Activated CD4-positive, alpha-beta T cell treated with anti-CD3 and anti-CD28 coated beads, Interleukin-2, Interleukin-4, amounts not matched to agents 100 ng/mL and 50 ng/mL, durations not matched to agents 16 hours and 8 hours (primary cell): ENCODE measurements around the gene PARVA.
"Not testable (repeated sequence)": the region's sequence is repeated elsewhere in the genome, so short reads cannot be mapped to it uniquely, and the experiment has no call there.

ENCODE experiments used
- DNase-seq: peaks from one replicate; pipeline ENCODE4 v3.0.0-alpha.2; 2020; ENCODE audit warnings: low spot score

The PARVA gene, protein sequence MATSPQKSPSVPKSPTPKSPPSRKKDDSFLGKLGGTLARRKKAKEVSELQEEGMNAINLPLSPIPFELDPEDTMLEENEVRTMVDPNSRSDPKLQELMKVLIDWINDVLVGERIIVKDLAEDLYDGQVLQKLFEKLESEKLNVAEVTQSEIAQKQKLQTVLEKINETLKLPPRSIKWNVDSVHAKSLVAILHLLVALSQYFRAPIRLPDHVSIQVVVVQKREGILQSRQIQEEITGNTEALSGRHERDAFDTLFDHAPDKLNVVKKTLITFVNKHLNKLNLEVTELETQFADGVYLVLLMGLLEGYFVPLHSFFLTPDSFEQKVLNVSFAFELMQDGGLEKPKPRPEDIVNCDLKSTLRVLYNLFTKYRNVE

DNA sequence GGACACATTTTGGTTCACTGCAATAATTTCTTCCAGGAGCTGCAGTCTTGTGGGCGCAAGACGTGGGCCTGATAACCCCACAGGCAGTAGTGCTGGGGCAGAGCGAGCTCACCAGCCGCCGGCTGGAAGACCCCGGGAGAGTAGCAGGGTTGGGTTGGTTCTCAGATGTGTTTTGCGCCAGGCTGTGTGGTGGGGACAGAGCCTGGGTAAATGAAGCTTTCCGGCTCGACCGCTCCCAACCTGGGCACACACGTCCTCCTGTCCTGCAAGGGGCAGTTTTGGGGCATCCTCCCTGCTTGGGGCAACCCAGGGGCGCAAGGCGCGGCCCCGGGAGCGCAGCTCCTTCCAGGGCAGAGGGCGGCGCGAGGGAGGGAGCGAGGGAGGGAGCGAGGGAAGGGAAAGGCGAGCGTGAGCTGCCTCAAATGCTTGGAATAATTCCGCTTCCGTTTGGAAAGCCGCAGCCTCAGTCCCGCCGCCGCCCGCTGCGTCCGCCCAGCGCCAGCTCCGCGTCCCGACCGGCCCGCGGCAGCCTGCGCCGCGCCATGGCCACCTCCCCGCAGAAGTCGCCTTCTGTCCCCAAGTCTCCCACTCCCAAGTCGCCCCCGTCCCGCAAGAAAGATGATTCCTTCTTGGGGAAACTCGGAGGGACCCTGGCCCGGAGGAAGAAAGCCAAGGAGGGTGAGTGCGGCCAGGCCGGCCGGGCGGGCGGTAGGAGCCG is at the start of gene PARVA:
TSS of gene PARVA (plus strand) at position 466 of the 718 bp plus-strand sequence. CDS start at position 543, 77 bp downstream.
- DNase-seq = no peak

DNA sequence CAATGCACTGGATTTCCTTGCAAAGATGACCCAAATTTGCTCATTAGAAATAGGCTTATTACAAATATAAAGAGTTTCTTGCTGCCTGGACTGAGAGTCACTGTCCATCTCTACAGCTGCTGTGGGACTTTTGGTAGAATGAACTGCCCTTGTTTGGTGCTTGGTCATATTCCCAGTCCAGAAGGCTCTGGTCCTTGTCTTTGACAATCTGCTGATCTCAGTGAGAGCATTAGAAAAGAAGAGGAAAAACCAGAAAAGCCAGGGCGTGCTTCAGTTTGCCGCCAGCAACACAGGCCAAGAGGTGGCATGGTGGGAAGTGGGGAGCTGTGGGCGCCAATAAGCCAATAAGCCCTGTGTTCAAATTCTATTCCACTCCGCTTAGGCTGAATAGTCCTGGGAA is 48.2 kb upstream of the PARVA start:
- DNase-seq = no peak

DNA sequence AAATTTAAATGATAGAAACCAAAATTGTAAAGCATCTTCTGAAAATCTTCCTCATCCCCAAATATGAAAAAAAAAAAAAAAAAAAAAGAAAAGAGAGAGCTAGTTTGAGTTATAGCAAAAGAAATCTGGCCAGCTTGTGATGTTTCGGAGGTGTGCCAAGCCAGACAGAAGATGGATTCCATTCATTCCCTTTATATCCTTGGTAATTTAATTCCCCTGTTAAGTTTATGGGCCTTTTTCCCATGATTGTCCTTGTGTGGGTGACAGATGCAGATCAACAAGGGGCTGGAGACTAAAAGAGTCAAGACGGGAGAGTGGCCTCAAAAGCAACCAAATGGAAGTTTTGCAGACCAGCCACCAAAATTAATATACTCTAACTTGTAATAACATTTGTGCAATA is 47.6 kb upstream of the PARVA start:
- no peak for DNase-seq

DNA sequence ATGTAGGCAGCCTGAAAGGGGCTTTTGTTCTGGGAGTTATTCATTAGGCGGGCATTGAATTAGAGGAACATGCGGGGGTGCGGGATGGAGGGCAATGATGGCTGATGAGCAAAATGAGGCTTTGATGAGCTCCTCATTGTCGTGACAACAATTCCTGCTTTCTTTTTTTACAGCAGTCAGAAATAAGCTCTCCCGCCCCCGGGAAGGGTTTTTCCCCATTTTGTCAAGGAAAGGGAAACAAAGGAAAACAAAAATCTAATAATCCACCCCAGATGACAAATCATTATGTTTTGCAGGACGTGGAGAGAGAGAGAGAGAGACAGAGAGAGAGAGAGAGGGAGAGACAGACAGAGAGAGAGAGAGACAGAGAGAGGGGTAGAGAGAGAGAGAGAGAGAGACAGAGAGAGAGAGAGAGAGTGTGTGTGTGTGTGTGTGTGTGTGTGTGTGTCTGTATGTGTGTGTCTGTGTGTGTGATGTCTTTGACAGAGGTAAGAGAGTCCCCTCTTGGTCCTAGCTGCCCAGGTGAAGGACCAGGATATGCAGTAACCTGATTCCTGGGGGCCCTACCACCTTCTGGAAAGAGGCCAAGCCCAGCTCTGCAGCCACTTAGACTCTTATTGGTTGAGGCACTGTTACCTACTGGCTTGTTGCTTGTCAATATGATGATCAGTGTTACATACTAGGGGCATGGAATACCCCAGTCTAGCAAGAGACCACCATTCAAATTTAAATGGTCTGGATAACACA is 46.7 kb upstream of the PARVA start:
- no peak for DNase-seq

DNA sequence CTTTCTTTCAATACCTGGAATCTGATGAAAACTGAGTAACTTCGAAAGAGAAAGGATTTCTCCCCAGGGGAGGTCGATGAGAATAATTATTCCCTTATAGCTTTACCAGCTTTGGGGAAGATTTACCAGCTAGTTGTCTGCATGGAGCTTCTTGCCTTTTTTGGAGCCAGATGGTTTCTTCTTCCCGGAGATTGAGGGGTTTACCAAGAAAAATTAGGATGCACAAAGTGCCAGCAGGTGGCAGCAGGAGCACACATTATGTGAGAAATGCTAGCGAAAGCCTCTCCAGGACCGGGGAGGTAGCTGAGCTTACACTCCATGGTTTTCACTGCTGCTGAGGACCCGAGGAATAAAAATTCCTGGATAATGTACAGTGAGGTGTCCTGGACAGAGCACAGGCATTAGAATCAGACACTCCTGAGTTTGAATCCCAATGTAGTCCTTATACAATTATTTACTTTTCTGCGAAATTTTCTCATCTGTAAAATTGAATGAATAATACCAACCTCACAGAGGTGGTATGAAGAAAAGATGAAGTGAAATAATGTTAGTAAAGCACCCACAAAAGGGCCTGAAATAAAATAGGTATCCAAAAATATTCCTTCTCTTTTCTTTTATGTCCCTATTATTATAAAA is 46.0 kb upstream of the PARVA start:
- peak; percentile 70 for DNase-seq

DNA sequence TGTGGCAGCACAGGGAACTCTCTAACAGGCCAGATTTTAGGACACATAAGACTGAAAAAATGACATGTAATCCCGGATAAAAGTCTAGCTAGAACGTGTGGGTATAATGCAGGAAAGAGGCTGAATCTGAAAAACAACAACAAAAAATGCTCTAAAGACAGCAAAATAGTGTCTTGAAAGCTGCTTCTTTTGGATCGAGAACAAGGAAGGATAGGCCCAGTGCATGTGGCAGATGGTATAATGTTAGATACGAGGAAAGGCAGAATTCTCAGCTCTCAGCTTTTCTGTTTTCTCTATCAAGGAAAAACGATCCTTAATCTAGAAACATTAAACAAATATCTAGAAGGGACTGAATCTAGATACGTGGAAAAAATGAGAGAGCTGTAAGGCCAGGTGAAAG is 33.8 kb upstream of the PARVA start:
- no peak for DNase-seq

DNA sequence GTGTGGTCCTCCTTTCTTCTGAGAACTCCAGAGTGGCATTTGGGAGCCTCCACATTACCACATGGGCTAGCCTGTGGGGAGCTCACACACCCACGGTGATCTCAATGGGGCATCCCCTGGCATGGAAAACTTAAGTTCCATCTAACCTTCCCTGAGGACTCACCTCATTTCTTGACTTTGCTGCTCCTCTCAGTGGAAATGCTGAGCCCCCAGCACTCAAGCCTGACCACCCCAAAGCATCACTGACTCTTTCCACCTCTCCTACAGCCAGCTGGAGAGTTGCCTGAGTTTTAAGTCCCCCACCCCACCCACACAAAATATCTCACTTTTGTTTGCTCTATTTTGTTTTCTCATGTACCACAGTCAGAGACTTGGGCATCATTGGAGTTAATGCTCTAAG is 23.8 kb upstream of the PARVA start:
- no peak for DNase-seq

DNA sequence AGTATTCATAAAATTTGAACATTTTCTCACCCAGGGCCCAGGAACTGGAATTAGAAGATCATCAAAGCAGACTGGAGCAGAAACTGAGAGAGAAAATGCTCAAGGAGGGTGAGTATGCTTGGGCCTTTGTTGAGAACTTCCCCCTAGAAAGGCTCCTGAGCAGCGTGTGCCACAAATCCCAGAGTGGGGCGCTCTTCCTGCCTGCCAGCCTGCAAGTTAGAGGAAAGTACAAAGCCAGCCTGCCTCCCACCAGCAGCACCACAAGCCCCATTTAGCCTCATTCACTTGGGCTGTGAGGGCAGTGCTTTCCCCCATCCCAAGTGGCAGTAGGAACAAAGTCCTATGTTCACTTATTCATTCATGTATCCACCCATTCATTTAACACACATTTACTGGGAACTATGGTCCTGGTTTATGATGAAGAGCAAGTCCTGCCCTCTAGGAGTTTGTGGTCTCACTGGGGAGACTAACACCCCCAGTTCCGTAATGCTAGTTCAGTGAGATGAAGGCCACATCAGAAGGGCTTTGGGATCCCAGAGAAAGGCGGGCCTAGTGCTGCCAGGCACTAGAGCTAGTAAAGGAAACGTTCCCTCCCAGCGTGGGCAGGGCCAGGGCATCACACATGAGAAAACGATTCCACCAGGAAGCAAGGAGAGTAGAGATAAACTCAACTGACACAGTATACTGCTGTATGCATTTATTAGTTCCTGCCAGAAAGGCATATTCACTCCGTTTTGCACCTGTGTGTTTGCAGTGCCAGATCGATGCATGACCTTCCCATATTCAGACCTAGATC is 22.4 kb upstream of the PARVA start:
- no peak for DNase-seq

DNA sequence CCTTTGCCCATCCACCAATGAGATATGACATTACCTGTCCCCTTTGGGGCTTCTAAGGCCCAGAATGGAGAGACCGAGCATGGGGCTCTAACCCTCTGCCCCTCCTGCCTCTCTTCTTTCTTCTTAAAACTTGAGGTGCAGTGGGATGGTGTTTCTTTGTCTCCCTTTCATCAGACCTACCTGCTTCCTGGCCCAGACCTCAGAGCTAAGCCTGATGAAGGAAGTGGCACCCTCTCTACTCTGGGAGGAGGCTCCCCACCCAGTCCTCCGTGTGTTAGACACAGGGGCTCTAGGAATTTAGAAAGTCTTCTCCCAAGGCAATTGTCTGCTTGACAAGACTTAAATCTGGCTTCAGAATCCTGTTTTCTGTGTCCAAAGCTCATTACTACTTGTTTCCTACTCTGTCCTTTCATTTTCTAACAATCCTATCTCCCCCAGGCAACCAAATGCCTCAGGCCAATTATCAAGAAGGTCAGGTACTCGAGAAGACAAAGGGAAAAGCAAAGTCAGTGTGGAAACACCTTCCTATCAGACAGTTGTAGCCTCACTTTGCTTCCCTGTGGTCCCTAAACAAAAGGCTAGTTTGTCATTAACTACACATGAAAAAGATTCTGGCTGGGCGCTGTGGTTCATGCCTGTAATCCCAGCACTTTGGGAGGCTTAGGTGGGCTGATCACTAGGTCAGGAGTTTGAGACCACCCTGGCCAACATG is 20.3 kb upstream of the PARVA start:
- no peak for DNase-seq

DNA sequence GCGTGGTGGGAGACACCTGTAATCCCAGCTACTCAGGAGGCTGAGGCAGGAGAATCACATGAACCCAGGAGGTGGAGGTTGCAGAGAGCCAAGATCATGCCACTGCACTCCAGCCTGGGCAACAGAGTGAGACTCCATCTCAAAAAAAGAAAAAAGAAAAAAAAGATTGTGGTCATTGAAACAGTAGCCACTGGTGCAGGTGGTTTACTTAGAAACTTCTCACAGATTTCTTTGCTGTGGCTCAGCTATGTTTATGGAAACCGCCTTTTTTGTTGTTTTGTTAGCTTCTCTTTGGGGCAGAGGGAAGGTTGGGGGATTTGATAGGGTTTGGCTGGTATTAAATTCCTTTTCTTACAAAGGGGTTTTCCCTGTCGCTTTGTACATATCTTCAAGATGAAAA is 19.7 kb upstream of the PARVA start:
- DNase-seq = not testable (repeated sequence)

DNA sequence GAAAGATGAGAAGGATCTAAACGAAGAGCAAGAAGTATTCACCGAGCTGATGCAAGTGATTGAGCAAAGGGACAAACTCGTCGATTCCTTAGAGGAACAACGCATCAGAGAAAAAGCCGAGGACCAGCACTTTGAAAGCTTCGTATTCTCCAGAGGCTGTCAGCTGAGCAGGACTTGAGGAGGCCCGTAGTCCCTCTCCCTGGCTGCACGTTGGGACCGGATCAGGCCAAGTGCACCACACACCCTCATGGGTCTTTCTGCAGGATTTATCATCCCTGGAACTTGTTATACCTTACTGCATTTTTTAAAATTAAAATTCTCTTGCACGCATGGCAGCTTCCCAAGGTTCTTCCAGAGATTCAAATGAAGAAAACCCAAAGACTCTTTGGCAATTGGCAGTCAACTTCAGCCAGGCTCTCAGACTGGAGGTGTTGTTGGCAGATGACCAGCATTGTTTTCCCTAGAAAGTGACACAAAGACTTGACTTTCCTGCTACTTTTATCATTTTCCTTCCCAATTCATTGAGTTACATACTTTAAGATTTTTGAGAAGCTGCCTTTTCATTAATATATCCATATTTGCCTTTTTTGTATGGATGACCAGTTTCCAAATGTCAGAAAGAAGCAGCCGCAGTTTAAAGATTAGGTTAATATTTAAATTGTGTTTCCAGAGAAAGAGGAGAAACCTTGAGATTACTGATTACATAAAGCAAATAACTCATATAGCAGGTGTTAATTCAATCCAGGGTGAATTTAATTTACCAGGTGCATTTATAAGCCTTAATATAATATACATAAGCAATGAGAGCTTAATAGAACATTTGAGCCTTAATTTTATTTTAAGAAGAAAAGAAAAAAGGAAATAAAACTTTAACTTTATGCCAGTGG is 18.8 kb upstream of the PARVA start:
- DNase-seq = no peak

DNA sequence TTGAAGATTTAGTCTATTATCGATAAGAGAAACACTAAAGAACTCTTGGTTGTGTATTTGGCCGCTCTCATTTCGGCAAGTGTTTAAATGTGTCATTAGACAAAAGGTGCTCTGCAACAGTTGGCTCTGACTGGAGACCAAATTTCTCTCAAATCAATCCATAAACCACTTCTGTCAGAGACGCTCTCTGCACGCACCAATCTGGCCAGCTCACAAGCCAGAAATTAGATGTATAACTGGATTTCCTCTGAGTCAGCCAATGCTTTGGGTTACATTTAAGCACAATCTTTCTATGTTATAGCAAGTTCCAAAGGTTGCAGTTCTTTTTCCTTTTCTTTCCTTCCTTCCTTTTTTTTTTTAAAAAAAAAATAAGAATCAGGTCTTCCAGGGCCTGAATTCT is 17.6 kb upstream of the PARVA start:
- no peak for DNase-seq

DNA sequence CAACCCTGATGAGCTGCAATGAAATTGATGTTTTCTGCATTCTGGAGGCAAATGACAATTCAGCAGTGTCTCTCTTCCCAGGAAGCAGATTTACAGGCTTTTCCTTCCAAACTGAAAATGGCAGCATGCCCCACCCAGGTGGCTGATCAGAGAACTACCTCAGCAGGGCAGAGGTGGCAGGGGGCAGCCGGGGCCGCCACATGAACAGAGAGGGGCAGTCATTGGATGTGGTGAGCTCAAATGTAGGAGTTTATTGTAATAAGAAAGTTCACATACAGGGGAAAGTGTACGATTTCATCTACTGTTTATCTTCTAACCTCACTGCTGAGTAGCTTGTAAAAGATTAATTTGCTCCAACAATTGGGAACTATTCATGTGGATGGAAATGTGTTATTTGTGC is 15.7 kb upstream of the PARVA start:
- DNase-seq = no peak

DNA sequence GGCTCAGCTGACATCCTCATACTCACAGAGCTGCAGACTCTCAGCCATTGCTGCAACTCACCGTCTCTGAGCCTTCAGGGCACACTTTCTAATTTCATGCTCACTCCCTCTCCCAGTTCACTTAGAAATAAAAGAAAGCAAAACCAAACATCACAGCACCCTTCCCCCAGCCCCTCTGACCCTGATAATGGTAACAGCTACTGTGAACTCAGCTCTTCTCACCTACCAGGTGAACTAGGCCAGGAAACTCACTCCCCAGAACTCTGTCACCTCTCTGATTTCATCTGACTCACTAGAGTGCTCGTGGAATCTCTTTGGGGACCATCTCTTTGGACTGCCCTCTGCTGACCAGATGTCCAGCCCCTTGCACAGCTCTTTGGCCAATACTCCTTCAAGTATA is 14.5 kb upstream of the PARVA start:
- no peak for DNase-seq

DNA sequence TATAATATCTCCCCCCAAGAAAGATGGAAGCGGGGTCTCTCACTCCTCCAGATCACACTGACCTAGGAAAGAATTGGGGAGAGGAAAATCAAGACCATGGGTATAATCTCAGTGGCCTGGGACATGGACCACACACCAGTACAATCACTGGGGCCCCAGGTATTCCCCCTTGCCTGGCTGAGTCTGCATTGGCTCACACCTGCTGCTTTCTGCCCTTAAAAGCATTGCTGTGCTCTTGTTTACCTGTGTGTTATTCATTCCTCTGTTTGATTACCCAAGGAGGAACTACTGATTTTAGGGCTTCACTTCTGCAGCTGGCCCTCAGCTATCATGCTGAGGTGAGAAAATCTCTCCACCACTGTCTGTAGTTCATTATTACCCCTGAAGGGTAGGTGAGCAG is 14.0 kb upstream of the PARVA start:
- DNase-seq = no peak

DNA sequence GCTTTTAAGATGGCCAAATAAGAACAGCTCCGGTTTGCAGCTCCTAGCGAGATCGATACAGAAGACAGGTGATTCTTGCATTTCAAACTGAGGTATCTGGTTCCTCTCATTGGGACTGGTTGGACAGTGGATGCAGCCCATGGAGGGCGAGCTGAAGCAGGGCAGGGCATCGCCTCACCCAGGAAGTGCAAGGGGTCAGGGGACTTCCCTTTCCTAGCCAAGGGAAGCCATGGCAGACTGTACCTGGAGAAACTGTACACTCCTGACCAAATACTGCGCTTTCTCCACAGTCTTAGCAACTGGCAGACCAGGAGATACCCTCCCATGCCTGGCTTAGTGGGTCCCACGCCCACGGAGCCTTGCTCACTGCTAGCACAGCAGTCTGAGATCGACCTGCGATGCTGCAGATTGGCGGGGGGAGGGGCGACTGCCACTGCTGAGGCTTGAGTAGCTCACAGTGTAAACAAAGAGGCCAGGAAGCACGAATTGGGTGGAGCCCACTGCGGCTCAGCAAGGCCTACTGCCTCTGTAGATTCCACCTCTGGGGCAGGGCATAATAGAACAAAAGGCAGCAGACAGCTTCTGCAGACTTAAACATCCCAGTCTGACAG is 11.3 kb upstream of the PARVA start:
- DNase-seq = not testable (repeated sequence)

DNA sequence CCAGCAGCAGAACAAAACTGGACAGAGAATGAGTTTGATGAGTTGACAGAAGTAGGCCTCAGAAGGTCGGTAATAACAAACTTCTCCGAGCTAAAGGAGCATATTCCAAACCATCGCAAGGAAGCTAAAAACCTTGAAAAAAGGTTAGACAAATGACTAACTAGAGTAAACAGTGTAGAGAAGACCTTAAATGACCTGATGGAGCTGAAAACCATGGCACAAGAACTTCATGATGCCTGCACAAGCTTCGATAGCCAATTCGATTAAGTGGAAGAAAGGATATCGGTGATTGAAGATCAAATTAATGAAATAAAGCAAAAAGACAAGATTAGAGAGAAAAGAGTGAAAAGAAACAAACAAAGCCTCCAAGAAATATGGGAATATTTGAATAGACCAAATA is 10.3 kb upstream of the PARVA start:
- DNase-seq = not testable (repeated sequence)

DNA sequence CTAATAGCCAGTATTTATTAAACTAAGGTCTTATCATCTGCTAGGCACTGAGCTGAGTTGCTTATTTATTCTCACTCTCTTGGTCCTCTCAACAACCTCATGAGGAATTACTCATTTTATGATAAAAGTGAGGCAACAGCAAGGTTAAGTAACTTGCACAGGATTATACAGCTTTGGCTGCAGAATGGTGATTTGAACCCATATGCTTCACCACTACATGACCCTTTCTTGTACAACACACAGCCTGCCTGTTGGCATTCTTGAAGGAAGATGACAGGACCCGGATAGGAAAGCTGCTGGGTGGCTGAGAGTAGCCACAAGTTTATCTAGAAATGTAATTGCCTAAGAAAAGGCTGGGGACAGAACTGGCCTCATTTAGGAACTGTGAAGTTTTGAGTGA is 5.3 kb upstream of the PARVA start:
- DNase-seq = no peak

DNA sequence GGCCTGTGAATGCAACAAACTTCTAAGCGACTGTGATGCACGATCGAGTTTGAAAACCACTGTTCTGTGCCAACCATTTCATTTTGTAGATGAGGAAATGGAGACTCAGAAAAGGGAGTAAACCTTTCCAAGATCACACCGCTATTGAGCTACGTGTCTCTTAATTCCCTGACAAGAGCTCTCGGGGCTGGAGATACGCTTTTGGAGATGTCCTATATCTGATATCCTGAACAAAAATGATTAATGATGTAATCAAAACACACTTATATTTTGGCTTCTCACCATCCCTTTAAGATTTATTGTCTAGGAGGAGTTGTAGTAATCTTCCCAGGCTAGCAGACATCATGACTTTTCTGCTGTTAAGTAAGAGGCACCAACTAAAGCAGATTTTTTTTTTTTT is 1.7 kb upstream of the PARVA start:
- DNase-seq = no peak
